ENCODE results near the gene B4GALT2.

Gene B4GALT2

GRCh38 chr1:43960798-43961197, 18.2 kb upstream of the B4GALT2 start:
- no peak for DNase-seq (ENCODE audit: low read depth)
- no peak overlapping the region for H3K4me3 ChIP-seq (ENCODE audit: control insufficient read depth, low read depth, low read length)
- no peak for TF ChIP-seq CTCF (conservative IDR thresholded peaks at IDR 0.05; ENCODE audit: control insufficient read depth, insufficient read depth, low read depth, low read length)

GRCh38 chr1:43961692-43962091, 17.3 kb upstream of the B4GALT2 start:
- H3K4me3 ChIP-seq (ENCODE audit: control insufficient read depth, low read depth, low read length): no peak overlapping the region
- TF ChIP-seq CTCF (conservative IDR thresholded peaks at IDR 0.05; ENCODE audit: control insufficient read depth, insufficient read depth, low read depth, low read length): no peak
- no peak for DNase-seq (ENCODE audit: low read depth)

- no peak overlapping the region for H3K4me3 ChIP-seq (ENCODE audit: control insufficient read depth, low read depth, low read length)
- no peak for TF ChIP-seq CTCF (conservative IDR thresholded peaks at IDR 0.05; ENCODE audit: control insufficient read depth, insufficient read depth, low read depth, low read length)
- DNase-seq (ENCODE audit: low read depth): no peak
Observed at GRCh38 chr1:43962324-43962723, 16.7 kb upstream of the B4GALT2 start.

GRCh38 chr1:43963006-43963405, 16.0 kb upstream of the B4GALT2 start:
- no peak for DNase-seq (ENCODE audit: low read depth)
- no peak overlapping the region for H3K4me3 ChIP-seq (ENCODE audit: control insufficient read depth, low read depth, low read length)
- TF ChIP-seq CTCF (conservative IDR thresholded peaks at IDR 0.05; ENCODE audit: control insufficient read depth, insufficient read depth, low read depth, low read length): no peak

GRCh38 chr1:43963890-43964289, 15.1 kb upstream of the B4GALT2 start:
- no peak for DNase-seq (ENCODE audit: low read depth)
- TF ChIP-seq CTCF (conservative IDR thresholded peaks at IDR 0.05; ENCODE audit: control insufficient read depth, insufficient read depth, low read depth, low read length): no peak
- no peak overlapping the region for H3K4me3 ChIP-seq (ENCODE audit: control insufficient read depth, low read depth, low read length)

- no peak overlapping the region for H3K4me3 ChIP-seq (ENCODE audit: control insufficient read depth, low read depth, low read length)
- TF ChIP-seq CTCF (conservative IDR thresholded peaks at IDR 0.05; ENCODE audit: control insufficient read depth, insufficient read depth, low read depth, low read length): no peak
- no peak for DNase-seq (ENCODE audit: low read depth)
Observed at GRCh38 chr1:43965316-43965715, 13.7 kb upstream of the B4GALT2 start.

- DNase-seq (ENCODE audit: low read depth): peak; percentile 46
- H3K4me3 ChIP-seq (ENCODE audit: control insufficient read depth, low read depth, low read length): no peak overlapping the region
- TF ChIP-seq CTCF (conservative IDR thresholded peaks at IDR 0.05; ENCODE audit: control insufficient read depth, insufficient read depth, low read depth, low read length): no peak
Observed at GRCh38 chr1:43968348-43968948, 10.6 kb upstream of the B4GALT2 start.

All from fibroblast of mammary gland (primary cell).